ENCODE results near the gene KLF2.
"Not testable (repeated sequence)": the region's sequence is repeated elsewhere in the genome, so short reads cannot be mapped to it uniquely, and the experiment has no call there.

KLF2 gene

GRCh38 chr19:16338470-16339360 lies 14.1 kb downstream of the KLF2 start:
- peak; percentile 76 for DNase-seq

- DNase-seq: no peak
Measured at GRCh38 chr19:16339361-16339725, 14.7 kb downstream of the KLF2 start.

- DNase-seq: no peak
Measured at GRCh38 chr19:16340092-16340491, 15.5 kb downstream of the KLF2 start.

- no peak for DNase-seq
Measured at GRCh38 chr19:16340654-16341053, 16.0 kb downstream of the KLF2 start.

GRCh38 chr19:16342002-16342715 lies 17.5 kb downstream of the KLF2 start:
- DNase-seq: no peak

- no peak for DNase-seq
Measured at GRCh38 chr19:16343156-16343555, 18.5 kb downstream of the KLF2 start.

GRCh38 chr19:16345457-16345856 lies 20.8 kb downstream of the KLF2 start:
- no peak for DNase-seq

- DNase-seq: not testable (repeated sequence)
Measured at GRCh38 chr19:16347099-16347498, 22.5 kb downstream of the KLF2 start.

- DNase-seq: no peak
Measured at GRCh38 chr19:16347706-16348105, 23.1 kb downstream of the KLF2 start.

- no peak for DNase-seq
Measured at GRCh38 chr19:16349551-16350152, 25.0 kb downstream of the KLF2 start.

GRCh38 chr19:16351133-16351809 lies 26.6 kb downstream of the KLF2 start:
- no peak for DNase-seq

- DNase-seq: no peak
Measured at GRCh38 chr19:16355293-16356043, 30.8 kb downstream of the KLF2 start.

GRCh38 chr19:16358456-16358855 lies 33.8 kb downstream of the KLF2 start:
- DNase-seq: no peak

- DNase-seq: no peak
Measured at GRCh38 chr19:16359074-16359473, 34.4 kb downstream of the KLF2 start.

GRCh38 chr19:16359964-16360363 lies 35.3 kb downstream of the KLF2 start:
- DNase-seq: no peak

GRCh38 chr19:16360738-16361137 lies 36.1 kb downstream of the KLF2 start:
- no peak for DNase-seq

- DNase-seq: no peak
Measured at GRCh38 chr19:16361254-16361653, 36.6 kb downstream of the KLF2 start.

GRCh38 chr19:16361926-16362325 lies 37.3 kb downstream of the KLF2 start:
- DNase-seq: no peak

GRCh38 chr19:16363133-16363851 lies 38.7 kb downstream of the KLF2 start:
- DNase-seq: no peak

GRCh38 chr19:16363852-16364230 lies 39.2 kb downstream of the KLF2 start:
- DNase-seq: no peak

GRCh38 chr19:16364231-16364865 lies 39.7 kb downstream of the KLF2 start:
- no peak for DNase-seq

Data from RPMI8226 (cell line).